RKO (cell line): ENCODE results near the gene THAP7.
"Not testable (repeated sequence)": the region's sequence is repeated elsewhere in the genome, so short reads cannot be mapped to it uniquely, and the experiment has no call there.

Experiments used
- DNase-seq: peaks from one replicate; pipeline ENCODE4 v3.0.0-alpha.2; 2016; ENCODE audit warnings: low spot score

Gene THAP7

GRCh38 chr22:20978419-20978818 is 23.5 kb downstream of the THAP7 start:
- DNase-seq, result no peak

- no peak for DNase-seq
Measured at GRCh38 chr22:20977516-20978170, 24.3 kb downstream of the THAP7 start.

- DNase-seq, result no peak
Measured at GRCh38 chr22:20977019-20977418, 24.9 kb downstream of the THAP7 start.

- DNase-seq, result no peak
Measured at GRCh38 chr22:20976291-20976877, 25.5 kb downstream of the THAP7 start.

- DNase-seq, result no peak
Measured at GRCh38 chr22:20975541-20976290, 26.2 kb downstream of the THAP7 start.

- DNase-seq, result no peak
Measured at GRCh38 chr22:20974336-20974955, 27.5 kb downstream of the THAP7 start.

- DNase-seq, result no peak
Measured at GRCh38 chr22:20973634-20974286, 28.2 kb downstream of the THAP7 start.

GRCh38 chr22:20972933-20973577 is 28.9 kb downstream of the THAP7 start:
- DNase-seq, result no peak

GRCh38 chr22:20972014-20972694 is 29.8 kb downstream of the THAP7 start:
- not testable (repeated sequence) for DNase-seq

- no peak for DNase-seq
Measured at GRCh38 chr22:20970939-20971657, 30.8 kb downstream of the THAP7 start.

- DNase-seq, result no peak
Measured at GRCh38 chr22:20968281-20968977, 33.5 kb downstream of the THAP7 start.

GRCh38 chr22:20967697-20968211 is 34.2 kb downstream of the THAP7 start:
- DNase-seq, result no peak

- DNase-seq, result no peak
Measured at GRCh38 chr22:20966883-20967696, 34.8 kb downstream of the THAP7 start, which contains the start of gene AIFM3. Gene AIFM3 (plus strand): TSS chr22:20967255. CDS start chr22:20967945, 690 bp downstream.

- DNase-seq, result no peak
Measured at GRCh38 chr22:20965888-20966855, 35.7 kb downstream of the THAP7 start.

GRCh38 chr22:20965104-20965887 is 36.6 kb downstream of the THAP7 start:
- DNase-seq, result no peak

GRCh38 chr22:20964799-20965103 is 37.2 kb downstream of the THAP7 start:
- no peak for DNase-seq
